Measurements from ENCODE around the gene USP10.
"Not testable (repeated sequence)": the region's sequence is repeated elsewhere in the genome, so short reads cannot be mapped to it uniquely, and the experiment has no call there.

Gene USP10

GRCh38 chr16:84692451-84693214, 7.2 kb upstream of the USP10 start:
- no peak overlapping the region for H3K4ac ChIP-seq (ENCODE audit: low read depth, low read length)
- no peaks in the 10 kb centered on the region for H3K4me1 ChIP-seq (ENCODE audit: control insufficient read depth in 1 of 2, insufficient read depth in 2 of 2, low read length in 2 of 2)
- peak; percentile 85 to 97 for DNase-seq
- no peaks in the 10 kb centered on the region for H3K36me3 ChIP-seq (ENCODE audit: control insufficient read depth in 1 of 2, insufficient read depth in 2 of 2, low read length in 2 of 2)
- no peak overlapping the region for H3K4me3 ChIP-seq (ENCODE audit: low read depth, low read length)
- H2AK5ac ChIP-seq (ENCODE audit: low read length): no peak overlapping the region
- no peaks in the 10 kb centered on the region for H3K79me2 ChIP-seq (ENCODE audit: control insufficient read depth, insufficient read depth, low read length, poor library complexity)
- WGBS (ENCODE audit: extremely low coverage, insufficient coverage, insufficient read length): 100% methylated on average over 1 of the region's 6 CpGs
- no peak overlapping the region for H2BK120ac ChIP-seq (ENCODE audit: insufficient read depth, low read length, poor library complexity)
- H3K27me3 ChIP-seq (ENCODE audit: insufficient read depth, low read length): no peaks in the 10 kb centered on the region
- H3K9me3 ChIP-seq (ENCODE audit: insufficient read depth, low read depth, low read length): no peaks in the 10 kb centered on the region
- no peak overlapping the region for H4K8ac ChIP-seq (ENCODE audit: low read depth, low read length)
- H3K27ac ChIP-seq (ENCODE audit: low read depth, low read length): no peak overlapping the region
- H3K4me2 ChIP-seq (ENCODE audit: low read length): no peak overlapping the region
- no peak overlapping the region for H2BK5ac ChIP-seq (ENCODE audit: low read depth, low read length, poor library complexity)
- H3K18ac ChIP-seq (ENCODE audit: low read length): no peak overlapping the region
- no peak overlapping the region for H3K14ac ChIP-seq (ENCODE audit: low read length)
- H4K91ac ChIP-seq (ENCODE audit: low read depth, low read length): no peak overlapping the region
- H3K23ac ChIP-seq (ENCODE audit: low read length): no peak overlapping the region
- H2BK12ac ChIP-seq (ENCODE audit: low read length): no peak overlapping the region
- no peak overlapping the region for H4K12ac ChIP-seq (ENCODE audit: low read depth, low read length)
- no peaks in the 10 kb centered on the region for H3K79me1 ChIP-seq (ENCODE audit: low read length)
- no peak overlapping the region for H2AFZ ChIP-seq (ENCODE audit: insufficient read depth, low read length, poor library complexity)
- no peak overlapping the region for H3K9ac ChIP-seq (ENCODE audit: low read length)

GRCh38 chr16:84693869-84694268, 5.9 kb upstream of the USP10 start:
- not testable (repeated sequence) for H3K9me3 ChIP-seq (ENCODE audit: insufficient read depth, low read depth, low read length); H4K12ac ChIP-seq (ENCODE audit: low read depth, low read length); H3K14ac ChIP-seq (ENCODE audit: low read length); H3K23ac ChIP-seq (ENCODE audit: low read length); H3K4me1 ChIP-seq (ENCODE audit: control insufficient read depth in 1 of 2, insufficient read depth in 2 of 2, low read length in 2 of 2); H3K4me2 ChIP-seq (ENCODE audit: low read length); H2AK5ac ChIP-seq (ENCODE audit: low read length); H3K27me3 ChIP-seq (ENCODE audit: insufficient read depth, low read length); DNase-seq; H3K79me2 ChIP-seq (ENCODE audit: control insufficient read depth, insufficient read depth, low read length, poor library complexity); H4K8ac ChIP-seq (ENCODE audit: low read depth, low read length); H3K27ac ChIP-seq (ENCODE audit: low read depth, low read length); H2BK5ac ChIP-seq (ENCODE audit: low read depth, low read length, poor library complexity); H3K36me3 ChIP-seq (ENCODE audit: control insufficient read depth in 1 of 2, insufficient read depth in 2 of 2, low read length in 2 of 2); H3K4ac ChIP-seq (ENCODE audit: low read depth, low read length); H2AFZ ChIP-seq (ENCODE audit: insufficient read depth, low read length, poor library complexity); H3K4me3 ChIP-seq (ENCODE audit: low read depth, low read length); H4K91ac ChIP-seq (ENCODE audit: low read depth, low read length); H2BK120ac ChIP-seq (ENCODE audit: insufficient read depth, low read length, poor library complexity); H3K18ac ChIP-seq (ENCODE audit: low read length); H2BK12ac ChIP-seq (ENCODE audit: low read length); H3K9ac ChIP-seq (ENCODE audit: low read length); H3K79me1 ChIP-seq (ENCODE audit: low read length)
- no CpG with 5 or more reads among the region's 10 CpGs for WGBS (ENCODE audit: extremely low coverage, insufficient coverage, insufficient read length)

- H3K79me1 ChIP-seq (ENCODE audit: low read length): peaks cover 5% of the 10 kb centered on the region
- no peak overlapping the region for H3K18ac ChIP-seq (ENCODE audit: low read length)
- H2AFZ ChIP-seq (ENCODE audit: insufficient read depth, low read length, poor library complexity): no peak overlapping the region
- no peak overlapping the region for H4K91ac ChIP-seq (ENCODE audit: low read depth, low read length)
- H3K36me3 ChIP-seq (ENCODE audit: control insufficient read depth in 1 of 2, insufficient read depth in 2 of 2, low read length in 2 of 2): no peaks in the 10 kb centered on the region
- H3K4me1 ChIP-seq (ENCODE audit: control insufficient read depth in 1 of 2, insufficient read depth in 2 of 2, low read length in 2 of 2): peaks cover 3% of the 10 kb centered on the region in 2 experiments
- no peak overlapping the region for H2AK5ac ChIP-seq (ENCODE audit: low read length)
- H3K9me3 ChIP-seq (ENCODE audit: insufficient read depth, low read depth, low read length): no peaks in the 10 kb centered on the region
- H3K14ac ChIP-seq (ENCODE audit: low read length): no peak overlapping the region
- DNase-seq: no peak
- H3K4me3 ChIP-seq (ENCODE audit: low read depth, low read length): no peak overlapping the region
- H2BK120ac ChIP-seq (ENCODE audit: insufficient read depth, low read length, poor library complexity): no peak overlapping the region
- H2BK5ac ChIP-seq (ENCODE audit: low read depth, low read length, poor library complexity): no peak overlapping the region
- no peak overlapping the region for H3K4ac ChIP-seq (ENCODE audit: low read depth, low read length)
- no peak overlapping the region for H4K12ac ChIP-seq (ENCODE audit: low read depth, low read length)
- H3K79me2 ChIP-seq (ENCODE audit: control insufficient read depth, insufficient read depth, low read length, poor library complexity): peaks cover 2% of the 10 kb centered on the region
- H3K9ac ChIP-seq (ENCODE audit: low read length): no peak overlapping the region
- no peak overlapping the region for H3K23ac ChIP-seq (ENCODE audit: low read length)
- no peak overlapping the region for H4K8ac ChIP-seq (ENCODE audit: low read depth, low read length)
- H3K4me2 ChIP-seq (ENCODE audit: low read length): no peak overlapping the region
- H3K27me3 ChIP-seq (ENCODE audit: insufficient read depth, low read length): no peaks in the 10 kb centered on the region
- no CpG with 5 or more reads among the region's 2 CpGs for WGBS (ENCODE audit: extremely low coverage, insufficient coverage, insufficient read length)
- no peak overlapping the region for H3K27ac ChIP-seq (ENCODE audit: low read depth, low read length)
- no peak overlapping the region for H2BK12ac ChIP-seq (ENCODE audit: low read length)
These were observed 4.8 kb upstream of the USP10 start for GRCh38 chr16:84694980-84695379.

GRCh38 chr16:84699147-84699711, 571 bp upstream of the USP10 start:
- Histone ChIP-seq H4K8ac (ENCODE audit: low read depth, low read length) (peak overlapping the region; percentile 89), H3K9me3 (ENCODE audit: insufficient read depth, low read depth, low read length) (no peaks in the 10 kb centered on the region), H3K9ac (ENCODE audit: low read length) (peak overlapping the region; percentile 55), H3K36me3 (ENCODE audit: control insufficient read depth in 1 of 2, insufficient read depth in 2 of 2, low read length in 2 of 2) (no peaks in the 10 kb centered on the region), H2BK5ac (ENCODE audit: low read depth, low read length, poor library complexity) (peak overlapping the region; percentile 35), H3K23ac (ENCODE audit: low read length) (no peak overlapping the region), H3K4me3 (ENCODE audit: low read depth, low read length) (peak overlapping the region; percentile 78), H3K79me2 (ENCODE audit: control insufficient read depth, insufficient read depth, low read length, poor library complexity) (peaks cover 13% of the 10 kb centered on the region), H2AK5ac (ENCODE audit: low read length) (no peak overlapping the region), H3K27me3 (ENCODE audit: insufficient read depth, low read length) (no peaks in the 10 kb centered on the region), H4K12ac (ENCODE audit: low read depth, low read length) (peak overlapping the region; percentile 21), H3K14ac (ENCODE audit: low read length) (peak overlapping the region; percentile 69), H3K4me2 (ENCODE audit: low read length) (peak overlapping the region; percentile 74), H3K4me1 (ENCODE audit: control insufficient read depth in 1 of 2, insufficient read depth in 2 of 2, low read length in 2 of 2) (peaks cover 3% of the 10 kb centered on the region in 2 experiments), H2AFZ (ENCODE audit: insufficient read depth, low read length, poor library complexity) (peak overlapping the region; percentile 77), H3K79me1 (ENCODE audit: low read length) (peaks cover 10% of the 10 kb centered on the region), H3K4ac (ENCODE audit: low read depth, low read length) (peak overlapping the region; percentile 58), H2BK12ac (ENCODE audit: low read length) (no peak overlapping the region), H3K18ac (ENCODE audit: low read length) (peak overlapping the region; percentile 2), H3K27ac (ENCODE audit: low read depth, low read length) (peak overlapping the region; percentile 59), H2BK120ac (ENCODE audit: insufficient read depth, low read length, poor library complexity) (peak overlapping the region; percentile 30), H4K91ac (ENCODE audit: low read depth, low read length) (peak overlapping the region; percentile 48)
- peak in 1 of 2 donors; percentile 40 for DNase-seq
- WGBS (ENCODE audit: extremely low coverage, insufficient coverage, insufficient read length): no CpG with 5 or more reads among the region's 29 CpGs

All from trophoblast cell (in vitro differentiated cells and primary cell).